GM19238 (cell line): ENCODE measurements around the gene PML.

Source experiments
- DNase-seq: peaks from one replicate; pipeline ENCODE4 v3.0.0; 2011; ENCODE audit warnings: low spot score; ENCODE audit not compliant: insufficient read length

The PML gene

DNA sequence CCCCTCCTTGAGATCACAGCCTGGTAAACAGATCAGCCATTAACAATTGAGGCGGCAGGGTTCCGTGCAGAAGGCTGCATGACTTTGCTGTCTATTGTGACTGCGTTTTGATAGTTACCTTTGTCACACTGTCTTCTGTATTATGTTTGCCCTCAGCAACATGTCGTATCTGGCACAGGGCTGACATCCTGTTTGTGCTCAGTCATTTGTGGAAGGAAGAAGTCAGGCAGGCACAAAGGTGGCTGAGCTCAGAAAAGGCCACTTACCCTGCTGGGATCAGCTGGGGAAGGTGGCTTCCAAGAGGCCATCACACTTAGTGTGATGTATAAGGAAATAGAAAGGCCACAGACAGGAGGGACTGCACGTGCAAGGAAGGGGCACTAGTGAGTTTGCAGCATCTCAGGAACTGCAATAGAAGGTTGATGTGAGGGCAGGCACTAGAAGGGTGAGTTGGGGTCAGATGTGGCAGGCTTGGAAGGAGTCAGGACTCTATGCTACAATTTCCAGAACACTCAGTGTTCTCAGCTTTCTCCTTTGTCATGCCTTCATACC lies 13.4 kb downstream of the PML start:
- no peak for DNase-seq

DNA sequence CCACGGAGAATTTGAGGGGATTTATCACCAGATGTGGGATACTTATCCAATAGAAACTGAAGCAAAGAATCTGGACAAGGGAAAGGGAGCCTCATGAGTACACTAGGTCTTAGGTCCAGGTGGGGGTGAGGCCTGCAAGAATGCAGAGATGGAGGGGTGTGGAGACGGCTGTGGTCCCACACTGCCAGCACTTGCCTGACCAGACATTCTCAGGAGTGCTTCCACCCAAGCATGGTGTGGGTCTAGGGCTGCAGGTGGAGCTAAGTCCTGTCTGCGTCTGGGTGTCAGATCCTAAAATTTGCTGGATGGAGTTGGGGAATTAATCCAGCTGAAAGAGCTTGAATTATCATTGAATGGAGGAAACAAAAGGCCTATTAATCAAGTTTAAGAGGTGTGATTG lies 14.4 kb downstream of the PML start:
- DNase-seq, result no peak

DNA sequence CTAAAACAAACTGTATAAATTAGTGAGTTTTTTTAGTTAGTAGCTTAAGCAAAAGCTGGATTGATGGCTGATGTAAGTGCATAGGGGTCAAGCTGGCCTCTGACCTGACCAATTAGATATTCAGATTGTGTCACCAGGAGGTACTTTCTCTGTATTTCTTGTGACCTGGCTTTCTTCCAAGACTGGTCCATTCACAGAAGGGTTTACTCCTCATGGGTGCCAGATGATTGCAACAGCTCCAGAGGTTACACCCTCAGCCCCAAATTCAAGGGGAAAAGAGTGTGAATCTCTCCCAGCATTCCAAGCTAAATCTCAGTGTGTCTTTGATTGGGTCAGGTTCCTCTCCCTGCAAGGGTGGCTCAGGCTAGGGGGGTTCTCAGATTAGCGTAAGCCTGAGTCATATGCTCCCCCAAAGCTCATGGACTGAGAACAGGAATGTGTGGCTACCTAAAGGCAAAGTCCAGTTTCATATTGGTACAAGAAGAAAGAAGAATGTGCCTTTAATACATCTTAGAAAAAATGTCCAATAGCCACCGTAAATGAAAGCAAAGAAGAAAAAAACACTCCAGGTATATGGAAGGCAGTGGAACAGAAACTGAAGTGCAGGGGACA lies 16.5 kb downstream of the PML start:
- DNase-seq, result no peak

DNA sequence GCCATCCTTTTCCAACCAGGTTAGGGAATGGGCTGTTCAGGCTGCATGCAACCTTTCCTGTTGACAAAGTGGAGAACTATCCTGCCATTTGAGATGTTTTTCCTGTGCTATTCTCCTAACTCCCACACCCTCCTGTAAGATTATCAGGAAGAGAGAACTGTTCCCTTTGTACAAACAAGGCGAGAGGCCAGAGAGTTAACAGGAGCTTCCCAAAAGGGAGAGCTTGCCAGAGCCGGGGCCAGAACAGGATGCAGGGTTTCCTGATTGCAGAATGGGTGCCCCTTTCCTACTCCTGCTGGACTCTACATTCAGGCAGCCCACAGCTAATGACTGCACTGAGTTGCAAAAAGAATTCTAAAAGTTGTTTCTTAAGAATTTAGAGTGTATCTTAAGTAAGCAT lies 17.1 kb downstream of the PML start:
- no peak for DNase-seq

DNA sequence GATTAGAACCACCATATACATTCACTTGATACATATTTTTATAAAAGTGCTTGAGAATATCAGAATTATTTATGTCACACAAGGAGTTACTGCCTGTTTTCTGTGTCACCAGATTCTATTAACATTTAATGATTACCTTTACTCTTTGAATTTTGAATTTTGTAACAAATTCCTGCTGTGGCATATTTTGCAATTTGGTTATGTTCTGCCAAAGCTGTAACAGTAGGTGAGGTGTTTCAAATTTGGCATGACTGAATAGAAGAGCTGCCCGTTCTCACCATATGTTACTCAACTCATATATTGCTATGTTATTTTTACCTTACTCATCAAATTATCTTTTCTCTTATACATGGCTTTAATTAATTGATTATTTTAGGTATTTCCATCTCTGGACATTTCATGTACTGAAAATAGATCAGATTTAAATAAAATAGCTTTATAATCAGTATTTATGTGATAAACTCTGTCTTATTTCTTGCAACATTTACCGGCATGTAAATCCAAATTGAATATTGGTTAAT lies 18.9 kb downstream of the PML start:
- DNase-seq, result no peak

DNA sequence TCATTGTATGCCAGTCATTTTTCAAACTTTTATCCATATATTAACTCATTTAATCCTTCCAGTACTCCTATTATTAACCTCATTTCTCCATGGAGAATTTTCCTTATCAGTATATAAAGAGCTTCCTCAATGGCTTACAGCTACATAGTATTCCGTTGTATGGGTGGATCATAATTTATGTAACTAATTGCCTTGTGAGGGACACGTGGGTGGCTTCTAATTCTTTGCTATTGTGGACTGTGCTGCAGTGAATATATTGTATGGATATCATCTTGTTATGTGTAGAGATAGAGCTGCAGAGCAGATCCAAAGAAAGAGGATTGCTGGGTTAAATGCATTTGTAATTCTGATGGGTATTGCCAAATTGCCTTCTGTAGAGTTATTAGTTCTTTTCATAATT lies 25.2 kb downstream of the PML start:
- DNase-seq, result no peak

DNA sequence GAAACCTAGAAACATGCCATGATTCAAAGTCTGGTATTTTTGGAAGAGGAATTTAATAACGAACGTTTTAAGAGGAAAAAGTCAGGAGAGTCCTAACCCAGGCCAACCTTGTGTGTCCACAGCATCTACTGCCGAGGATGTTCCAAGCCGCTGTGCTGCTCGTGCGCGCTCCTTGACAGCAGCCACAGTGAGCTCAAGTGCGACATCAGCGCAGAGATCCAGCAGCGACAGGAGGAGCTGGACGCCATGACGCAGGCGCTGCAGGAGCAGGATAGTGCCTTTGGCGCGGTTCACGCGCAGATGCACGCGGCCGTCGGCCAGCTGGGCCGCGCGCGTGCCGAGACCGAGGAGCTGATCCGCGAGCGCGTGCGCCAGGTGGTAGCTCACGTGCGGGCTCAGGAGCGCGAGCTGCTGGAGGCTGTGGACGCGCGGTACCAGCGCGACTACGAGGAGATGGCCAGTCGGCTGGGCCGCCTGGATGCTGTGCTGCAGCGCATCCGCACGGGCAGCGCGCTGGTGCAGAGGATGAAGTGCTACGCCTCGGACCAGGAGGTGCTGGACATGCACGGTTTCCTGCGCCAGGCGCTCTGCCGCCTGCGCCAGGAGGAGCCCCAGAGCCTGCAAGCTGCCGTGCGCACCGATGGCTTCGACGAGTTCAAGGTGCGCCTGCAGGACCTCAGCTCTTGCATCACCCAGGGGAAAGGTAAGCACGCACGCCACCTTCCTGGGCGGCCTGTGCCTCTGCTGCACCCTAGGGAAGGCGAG lies 28.4 kb downstream of the PML start:
- DNase-seq, result no peak

DNA sequence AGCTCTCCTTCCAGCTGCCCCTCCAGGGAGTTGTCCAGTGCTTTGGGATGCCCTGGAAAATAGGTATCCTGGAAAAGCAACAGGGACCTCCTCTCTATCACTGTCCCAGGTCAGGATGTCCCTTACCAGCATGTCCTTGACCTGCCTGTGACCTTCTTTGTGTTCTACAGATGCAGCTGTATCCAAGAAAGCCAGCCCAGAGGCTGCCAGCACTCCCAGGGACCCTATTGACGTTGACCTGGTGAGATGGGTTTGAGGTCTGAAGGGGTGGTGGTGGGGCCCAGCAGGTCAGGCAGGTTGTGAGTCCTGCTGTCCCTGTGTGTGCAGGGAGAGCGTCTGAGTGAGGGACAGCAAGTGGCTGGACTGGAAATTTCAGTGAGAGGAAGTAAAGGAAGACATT lies 30.2 kb downstream of the PML start:
- DNase-seq, result no peak

DNA sequence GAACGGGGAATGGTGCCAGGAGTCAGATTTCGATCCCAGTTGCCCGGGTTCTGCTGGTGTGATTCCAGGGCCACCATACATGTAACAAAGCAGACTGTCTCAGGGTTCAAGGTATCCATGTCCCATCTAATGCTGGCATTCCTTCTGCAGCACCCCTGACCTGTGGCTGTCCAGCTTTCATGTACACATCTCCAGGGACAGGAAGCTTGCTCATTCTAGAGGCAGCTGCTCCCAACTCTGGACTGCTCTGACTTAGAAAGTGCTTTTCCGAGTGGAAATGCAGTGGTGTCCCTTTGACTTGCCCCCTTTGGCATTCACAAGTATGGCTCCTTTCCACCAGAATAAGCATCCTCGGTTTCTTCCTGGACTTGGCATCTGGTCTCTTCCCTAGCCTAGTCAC lies 30.9 kb downstream of the PML start:
- no peak for DNase-seq

DNA sequence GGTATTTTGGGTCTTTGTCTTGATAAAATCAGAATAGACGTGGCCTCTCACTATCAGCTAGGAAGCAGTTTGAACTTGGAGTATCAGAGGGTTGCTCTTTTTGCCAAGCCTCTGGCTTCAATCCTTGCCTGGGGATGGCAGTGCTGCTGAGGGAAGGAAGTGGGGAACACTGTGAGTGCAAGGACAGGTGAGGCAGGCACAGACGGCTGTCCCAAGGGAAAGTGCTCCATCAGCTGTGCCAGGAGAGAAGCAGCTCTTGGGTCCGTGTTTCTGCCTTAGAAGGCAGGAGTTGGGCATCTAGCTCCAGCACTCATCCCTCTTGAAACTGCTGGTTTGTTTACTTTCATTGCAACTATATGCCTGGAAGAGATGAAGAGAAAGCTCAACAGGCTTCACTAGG lies 33.2 kb downstream of the PML start:
- DNase-seq, result no peak

DNA sequence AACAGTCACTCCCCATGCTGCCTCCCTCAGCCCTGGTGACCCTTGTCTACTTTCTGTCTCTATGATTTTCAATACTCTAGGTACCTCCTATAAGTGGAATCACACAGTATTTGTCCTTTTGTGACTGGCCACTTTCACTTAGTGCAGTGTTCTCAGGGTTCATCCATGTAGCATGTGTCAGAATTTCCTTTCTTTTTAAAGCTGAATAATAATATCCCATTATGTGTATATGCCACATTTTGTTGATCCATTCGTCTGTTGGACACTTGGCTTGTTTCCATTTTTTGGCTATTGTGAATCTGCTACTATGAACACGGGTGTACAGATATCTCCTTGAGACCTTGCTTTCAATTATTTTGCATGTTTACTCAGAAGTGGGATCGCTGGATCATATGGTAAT lies 34.1 kb downstream of the PML start:
- DNase-seq, result no peak

DNA sequence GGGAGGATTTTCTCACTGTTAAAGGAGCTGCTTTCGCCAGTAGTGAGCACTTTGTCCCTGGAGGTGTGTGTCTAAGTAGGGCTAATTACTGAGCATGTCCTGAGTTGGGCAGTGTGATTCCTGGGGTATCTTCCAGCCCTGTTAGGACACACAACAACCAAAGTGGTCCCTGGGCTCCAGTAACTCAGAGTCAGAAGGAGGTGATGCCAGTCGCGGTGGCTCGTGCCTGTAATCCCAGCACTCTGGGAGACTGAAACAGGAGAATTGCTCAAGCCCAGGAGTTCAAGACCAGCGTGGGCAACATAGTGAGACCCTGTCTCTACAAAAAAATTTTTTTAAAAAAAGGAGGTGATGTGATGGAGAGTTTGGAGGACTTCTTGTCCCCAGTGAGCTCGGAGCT lies 37.5 kb downstream of the PML start:
- DNase-seq, result no peak

DNA sequence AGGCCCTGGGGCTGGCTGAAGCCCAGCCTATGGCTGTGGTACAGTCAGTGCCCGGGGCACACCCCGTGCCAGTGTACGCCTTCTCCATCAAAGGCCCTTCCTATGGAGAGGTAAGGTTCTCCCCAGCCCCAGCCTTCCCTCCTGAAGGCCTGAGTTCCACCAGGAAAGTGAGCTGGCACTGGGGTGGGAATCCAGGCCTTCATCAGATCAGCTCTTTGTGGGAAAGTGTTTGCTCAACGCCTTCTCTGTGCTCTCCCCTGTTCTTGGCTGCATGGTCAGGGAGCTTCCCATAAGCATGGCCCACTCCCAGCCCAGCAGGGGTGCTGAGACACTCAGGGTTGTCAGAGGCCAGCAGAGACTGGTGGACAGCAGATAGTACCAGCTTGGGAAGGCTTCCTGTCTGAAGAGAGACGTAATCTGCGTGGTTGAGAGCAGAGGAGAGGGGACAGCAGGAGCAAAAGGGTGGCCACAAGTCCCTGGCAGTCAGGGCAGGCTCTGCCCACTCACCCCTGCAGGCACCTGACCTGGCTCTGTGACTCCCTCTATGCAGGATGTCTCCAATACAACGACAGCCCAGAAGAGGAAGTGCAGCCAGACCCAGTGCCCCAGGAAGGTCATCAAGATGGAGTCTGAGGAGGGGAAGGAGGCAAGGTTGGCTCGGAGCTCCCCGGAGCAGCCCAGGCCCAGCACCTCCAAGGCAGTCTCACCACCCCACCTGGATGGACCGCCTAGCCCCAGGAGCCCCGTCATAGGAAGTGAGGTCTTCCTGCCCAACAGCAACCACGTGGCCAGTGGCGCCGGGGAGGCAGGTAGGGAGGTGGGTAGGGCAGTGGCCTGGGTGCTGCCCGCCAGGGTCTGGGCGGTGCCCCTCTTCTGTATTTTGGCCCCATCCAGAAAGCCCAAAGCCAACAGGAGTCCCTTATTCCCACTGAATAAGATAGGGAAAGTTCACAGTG lies 38.4 kb downstream of the PML start:
- no peak for DNase-seq

DNA sequence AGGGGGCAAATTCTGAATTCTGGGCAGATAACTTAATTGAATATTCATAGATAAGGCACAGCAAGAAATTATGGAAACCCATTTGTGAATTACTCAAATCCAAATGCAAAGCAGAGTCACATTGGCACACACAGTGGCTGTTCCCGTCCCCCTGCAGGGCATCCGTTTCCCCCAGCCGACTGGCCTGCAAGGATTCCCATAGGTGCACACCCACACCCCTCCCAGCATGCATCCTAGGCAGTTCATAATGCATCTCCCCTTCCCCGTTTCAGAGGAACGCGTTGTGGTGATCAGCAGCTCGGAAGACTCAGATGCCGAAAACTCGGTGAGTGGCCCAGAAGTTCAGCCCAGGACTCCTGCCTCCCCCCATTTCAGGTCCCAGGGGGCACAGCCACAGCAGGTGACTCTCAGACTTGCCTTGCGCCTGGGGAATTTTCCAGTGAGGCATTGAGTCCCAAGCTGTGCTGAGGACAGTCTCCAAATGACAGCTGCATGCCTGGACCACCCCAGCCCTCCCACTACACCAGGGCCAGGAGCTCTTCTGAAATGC lies 39.8 kb downstream of the PML start:
- DNase-seq, result no peak

DNA sequence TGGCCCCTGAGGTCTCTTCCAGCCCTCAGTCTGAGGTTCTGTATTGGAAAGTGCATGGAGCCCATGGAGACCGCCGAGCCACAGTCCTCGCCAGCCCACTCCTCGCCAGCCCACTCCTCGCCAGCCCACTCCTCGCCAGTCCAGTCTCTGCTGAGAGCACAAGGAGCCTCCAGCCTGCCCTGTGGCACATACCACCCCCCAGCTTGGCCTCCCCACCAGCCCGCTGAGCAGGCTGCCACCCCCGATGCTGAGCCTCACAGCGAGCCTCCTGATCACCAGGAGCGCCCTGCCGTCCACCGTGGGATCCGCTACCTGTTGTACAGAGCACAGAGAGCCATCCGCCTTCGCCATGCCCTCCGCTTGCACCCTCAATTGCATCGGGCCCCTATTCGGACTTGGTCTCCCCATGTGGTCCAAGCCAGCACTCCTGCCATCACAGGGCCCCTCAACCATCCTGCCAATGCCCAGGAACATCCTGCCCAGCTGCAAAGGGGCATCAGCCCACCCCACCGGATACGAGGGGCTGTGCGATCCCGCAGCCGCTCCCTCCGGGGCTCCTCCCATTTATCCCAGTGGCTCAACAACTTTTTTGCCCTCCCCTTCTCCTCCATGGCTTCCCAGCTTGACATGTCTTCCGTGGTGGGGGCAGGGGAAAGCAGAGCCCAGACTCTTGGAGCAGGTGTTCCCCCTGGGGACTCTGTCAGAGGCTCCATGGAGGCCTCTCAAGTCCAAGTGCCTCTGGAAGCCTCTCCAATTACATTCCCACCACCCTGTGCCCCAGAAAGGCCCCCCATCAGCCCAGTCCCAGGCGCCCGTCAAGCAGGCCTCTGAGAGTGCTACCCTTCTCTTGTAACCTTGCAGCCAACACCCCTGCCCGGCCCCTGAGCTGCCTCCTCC lies 40.9 kb downstream of the PML start:
- DNase-seq, result no peak

DNA sequence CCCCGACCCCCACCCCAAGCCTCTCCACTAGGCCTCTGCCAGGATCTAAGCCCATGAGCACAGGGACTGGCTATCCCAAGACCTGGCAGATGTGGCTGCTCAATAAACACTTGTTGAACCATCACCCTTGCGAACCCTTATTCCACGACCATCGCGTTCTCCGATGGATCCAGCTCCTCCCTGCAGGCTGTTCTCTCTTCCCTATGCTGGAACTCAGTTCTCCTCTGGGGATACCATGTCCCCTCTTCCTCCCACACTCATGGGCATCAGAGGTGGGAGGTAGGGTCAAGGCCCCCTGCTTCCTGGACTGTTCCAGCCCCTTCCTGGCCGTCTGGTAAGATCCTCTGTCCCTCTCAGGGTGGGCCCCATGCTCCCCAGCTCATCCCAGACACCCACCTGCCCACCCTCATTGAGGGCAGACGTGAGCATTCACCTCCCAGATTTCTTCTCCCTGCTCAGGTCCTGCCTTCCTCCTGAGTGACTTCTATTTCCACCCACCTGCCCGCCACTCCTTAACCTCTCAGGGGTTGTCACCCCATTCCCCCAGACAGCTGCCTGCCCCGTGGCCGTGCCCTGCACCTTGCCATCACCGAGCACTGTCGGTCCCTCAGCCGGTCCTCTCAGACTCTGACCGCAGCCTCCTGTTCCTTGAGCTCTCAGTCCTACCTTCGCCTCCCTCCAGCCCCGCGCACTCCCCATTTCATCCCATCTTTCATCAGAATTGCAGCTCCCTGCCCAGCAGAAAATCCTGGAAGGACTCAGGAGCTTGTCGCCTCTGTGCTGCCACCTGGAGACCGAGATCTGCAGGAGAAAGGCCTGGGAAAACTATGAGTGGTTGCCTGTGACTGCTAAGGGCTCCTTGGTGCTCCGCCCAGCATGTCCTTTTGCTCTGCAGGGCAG lies 42.0 kb downstream of the PML start:
- DNase-seq, result no peak

DNA sequence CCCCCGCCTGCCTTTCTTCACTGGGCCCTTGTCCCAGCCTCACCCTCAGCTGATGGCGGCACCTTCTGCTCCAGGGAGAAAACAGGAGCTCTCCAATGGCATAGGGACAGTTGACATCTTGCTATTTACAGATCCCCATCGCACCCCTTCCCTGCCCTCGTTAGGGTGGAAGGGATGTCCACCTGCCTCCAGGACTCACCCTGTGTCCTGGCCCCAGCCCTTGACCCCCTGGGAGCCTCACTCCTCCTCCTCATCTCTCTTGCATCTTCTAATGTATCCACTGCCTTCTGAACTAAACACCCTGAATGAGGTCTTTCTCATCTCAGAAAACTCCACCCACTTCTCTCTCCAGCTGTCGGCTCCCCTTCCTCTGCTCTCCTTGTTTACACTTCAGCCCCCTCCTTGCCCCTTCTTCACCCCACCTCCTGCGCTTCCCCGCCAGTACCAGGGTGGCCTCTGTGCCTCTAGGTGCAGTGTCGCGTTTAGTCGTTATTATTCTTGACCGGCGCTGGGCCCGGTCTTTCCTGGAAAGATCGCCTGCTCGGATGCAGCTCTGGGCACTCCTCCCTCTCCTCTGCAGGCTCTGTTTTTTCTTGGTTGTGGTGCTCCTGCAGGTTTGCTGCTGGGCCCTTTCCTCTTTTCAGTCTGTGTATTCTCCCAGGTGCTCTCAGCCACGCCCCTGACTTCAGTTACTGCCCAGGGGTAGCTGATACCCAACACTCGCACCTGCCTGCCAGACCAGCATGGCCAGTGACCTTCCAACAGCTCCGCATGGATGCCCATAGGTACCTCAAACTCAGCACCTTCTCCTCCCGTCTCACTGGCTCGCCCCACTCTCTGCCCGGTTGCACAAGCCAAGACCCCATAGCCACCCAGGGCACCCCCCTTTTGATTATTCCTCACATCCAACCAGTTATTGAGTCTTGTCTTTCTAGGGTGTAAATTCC lies 42.9 kb downstream of the PML start:
- no peak for DNase-seq
